ES-I3 (cell line): ENCODE results near the gene DUSP11.
"Not testable (repeated sequence)": the region's sequence is repeated elsewhere in the genome, so short reads cannot be mapped to it uniquely, and the experiment has no call there.

Experiments used
- H3K36me3 ChIP-seq: 2 replicates; pipeline ENCODE4 v1.6.1; 2013; ENCODE audit warnings: mild to moderate bottlenecking, low read length, control low read depth, moderate library complexity; ENCODE audit not compliant: insufficient read depth
- H3K4me1 ChIP-seq: 2 replicates; pipeline ENCODE4 v1.6.1; 2013; ENCODE audit warnings: mild to moderate bottlenecking, control low read depth, low read length; ENCODE audit not compliant: insufficient read depth
- H3K9ac ChIP-seq: 2 replicates; pipeline ENCODE4 v1.6.1; 2013; ENCODE audit warnings: low read depth, mild to moderate bottlenecking, low read length, moderate library complexity
- H3K9me3 ChIP-seq: 2 replicates; pipeline ENCODE4 v1.6.1; 2013; ENCODE audit warnings: mild to moderate bottlenecking, low read length, moderate library complexity; ENCODE audit not compliant: control insufficient read depth, insufficient read depth

DUSP11 gene

DNA sequence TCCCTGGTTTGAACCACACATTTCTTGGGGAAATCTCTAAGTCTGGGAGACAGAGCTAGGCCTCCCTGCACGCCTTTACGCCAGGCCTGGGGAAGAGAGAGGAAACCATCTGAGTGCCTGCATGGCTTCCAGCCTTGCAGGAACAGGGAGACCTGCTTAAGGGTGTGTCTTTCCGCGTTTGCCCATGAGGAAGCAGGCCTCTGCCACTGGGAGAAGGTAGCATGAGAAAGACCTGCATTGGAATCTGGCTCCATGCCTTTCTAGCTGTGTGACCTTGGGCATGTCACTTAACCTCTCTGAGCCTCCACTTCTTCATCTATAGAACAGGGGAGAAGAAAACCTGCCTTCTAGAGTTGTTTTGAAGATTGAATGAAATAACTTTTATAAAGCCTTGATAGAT is 62.2 kb downstream of the DUSP11 start:
- H3K36me3 ChIP-seq, H3K9me3 ChIP-seq, H3K9ac ChIP-seq, H3K4me1 ChIP-seq: not testable (repeated sequence)

DNA sequence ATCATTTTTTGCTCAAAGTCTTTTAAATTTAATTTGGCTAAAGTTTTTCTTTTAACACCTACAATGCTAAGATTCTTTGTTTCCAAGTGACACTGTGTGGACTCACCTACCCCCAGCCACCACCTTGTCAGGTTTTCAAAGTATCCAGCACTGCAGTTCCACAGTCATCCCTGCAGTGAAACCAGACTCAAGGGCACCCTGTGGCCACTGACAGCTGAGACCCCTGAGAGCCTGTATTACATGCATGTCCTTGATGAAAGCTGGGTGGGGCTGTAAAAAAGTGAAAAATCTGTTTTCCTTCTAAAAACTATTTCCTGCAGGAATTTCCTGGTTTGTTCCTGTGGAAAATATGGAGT is 62.7 kb downstream of the DUSP11 start:
- H3K9ac ChIP-seq = no peak overlapping the region
- H3K9me3 ChIP-seq = peaks cover 3% of the 10 kb centered on the region; the same call in 1 of the 2 replicates
- no peaks in the 10 kb centered on the region for H3K4me1 ChIP-seq
- H3K36me3 ChIP-seq = no peaks in the 10 kb centered on the region

DNA sequence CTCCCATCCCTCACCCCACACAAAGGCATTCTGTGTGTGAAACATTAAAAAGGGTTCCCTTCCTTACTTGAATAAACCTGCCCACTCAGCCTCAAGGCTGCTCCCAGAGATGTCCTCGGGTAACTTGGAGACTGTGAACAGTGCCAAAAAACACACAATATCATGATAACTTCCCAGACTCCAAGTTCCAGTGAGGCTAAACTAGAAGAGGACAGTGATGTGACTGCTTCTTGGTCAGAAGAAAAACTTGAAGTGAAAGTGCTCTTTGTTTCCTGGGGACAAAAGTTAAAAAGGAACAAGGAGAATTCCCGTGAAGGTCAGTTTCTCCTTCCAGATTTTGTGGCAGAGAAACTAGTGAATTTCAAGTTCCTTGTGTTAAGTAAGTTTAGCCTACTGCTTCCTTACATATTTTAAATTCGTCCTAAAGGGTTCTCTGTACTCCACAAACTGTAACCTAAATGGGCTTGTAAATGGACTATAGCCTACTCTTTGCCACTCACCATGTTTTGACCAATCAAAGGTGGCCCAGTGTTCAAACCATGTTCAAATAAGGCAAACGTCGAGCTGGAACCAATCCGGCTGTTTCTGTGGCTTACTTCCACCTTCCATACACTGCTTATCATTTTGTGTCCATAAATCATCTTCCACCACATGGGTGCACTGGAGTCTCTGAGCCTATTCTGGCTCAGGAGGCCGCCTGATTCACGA is 63.2 kb downstream of the DUSP11 start:
- Histone ChIP-seq H3K9ac (no peak overlapping the region), H3K4me1 (no peaks in the 10 kb centered on the region), H3K36me3 (no peaks in the 10 kb centered on the region), H3K9me3 (peaks cover 3% of the 10 kb centered on the region; the same call in 1 of the 2 replicates)

DNA sequence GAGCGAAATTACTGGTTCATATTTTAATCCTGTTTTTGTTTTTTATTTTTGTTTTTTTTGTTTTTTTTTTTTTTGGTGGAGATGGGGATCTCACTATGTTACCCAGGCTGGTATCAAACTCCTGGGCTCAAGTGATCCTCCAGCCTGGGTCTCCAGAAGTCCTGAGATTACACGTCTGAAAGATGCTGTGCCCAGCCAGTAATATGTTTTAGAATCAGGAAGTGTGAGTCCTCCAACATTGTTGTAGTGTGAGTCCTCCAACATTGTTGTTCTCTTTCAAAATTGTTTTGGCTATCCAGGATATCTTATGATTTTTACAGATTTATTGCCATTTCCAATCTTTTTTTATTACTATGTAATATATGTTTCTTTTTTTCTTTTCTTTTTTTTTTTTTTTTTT is 65.8 kb downstream of the DUSP11 start:
- no peak overlapping the region for H3K9ac ChIP-seq
- H3K36me3 ChIP-seq = no peaks in the 10 kb centered on the region
- H3K9me3 ChIP-seq = no peaks in the 10 kb centered on the region
- no peaks in the 10 kb centered on the region for H3K4me1 ChIP-seq
